Ectodermal cell (in vitro differentiated cells): Measurements from ENCODE around the gene TMEM72. TPM values are rescaled to one million over a fixed set of nuclear protein-coding genes. Genes with fewer than 3 reads are reported as not detected.
"Not testable (repeated sequence)": the region's sequence is repeated elsewhere in the genome, so short reads cannot be mapped to it uniquely, and the experiment has no call there.

Source experiments
- H3K27ac ChIP-seq: 2 replicates; pipeline ENCODE4 v1.7.0; 2013; ENCODE audit warnings: mild to moderate bottlenecking, low read depth, low read length; ENCODE audit not compliant: insufficient read depth, poor library complexity, severe bottlenecking
- H3K27me3 ChIP-seq: 2 replicates; pipeline ENCODE4 v1.7.0; 2013; ENCODE audit warnings: mild to moderate bottlenecking, low read length; ENCODE audit not compliant: insufficient read depth, control insufficient read depth, poor library complexity, severe bottlenecking
- H3K36me3 ChIP-seq: one replicate; pipeline ENCODE4 v1.7.0; 2013; ENCODE audit warnings: low read length; ENCODE audit not compliant: control insufficient read depth, insufficient read depth
- H3K4me1 ChIP-seq: one replicate; pipeline ENCODE4 v1.7.0; 2013; ENCODE audit warnings: low read length; ENCODE audit not compliant: control insufficient read depth, insufficient read depth
- H3K4me3 ChIP-seq: 2 replicates; pipeline ENCODE4 v1.7.0; 2013; ENCODE audit warnings: low read depth, low read length, control low read depth; ENCODE audit not compliant: insufficient read depth
- H3K9me3 ChIP-seq: 2 replicates; pipeline ENCODE4 v1.7.0; 2013; ENCODE audit warnings: mild to moderate bottlenecking, low read length, moderate library complexity; ENCODE audit not compliant: control insufficient read depth
- WGBS, 2 experiments: methylation state at CpG; one replicate each; pipeline ENCODE4 v1.1.7; 2013; ENCODE audit warnings: missing lambda C conversion rate in 2 of 2; 5-methylcytosine and 5-hydroxymethylcytosine counted together
- polyA plus RNA-seq, 4 experiments: library from polyadenylated mRNA; stranded (reverse); fragments of 50-300 nt; gene quantifications; one replicate each; pipeline ENCODE4 v1.2.3, GENCODE V29; 2013

TMEM72 gene
- 0.54 TPM for polyA plus RNA-seq (2013, experiment 1 of 4)
- 0.18 TPM for polyA plus RNA-seq (2013, experiment 2 of 4)
- polyA plus RNA-seq (2013, experiment 3 of 4), result not detected
- polyA plus RNA-seq (2013, experiment 4 of 4), result 0.08 TPM

- no peak within 1 kb of the TSS for H3K27ac ChIP-seq
- H3K27me3 ChIP-seq, result no peaks in the 10 kb centered on the region
- H3K4me1 ChIP-seq, result peaks cover 38% of the 10 kb centered on the region
- 38% methylated on average over 12 of the region's 12 CpGs for WGBS, 2 experiments
- H3K4me3 ChIP-seq, result no peak within 1 kb of the TSS
- no peaks in the 10 kb centered on the region for H3K36me3 ChIP-seq
- H3K9me3 ChIP-seq, result no peaks in the 10 kb centered on the region
Measured at GRCh38 chr10:44911081-44911540, at the start of gene TMEM72. TMEM72 (plus strand) TSS chr10:44911337; CDS start chr10:44911513, 176 bp downstream.

- no peak overlapping the region for H3K27ac ChIP-seq
- 84 to 89% methylated on average over 12 of the region's 12 CpGs for WGBS, 2 experiments
Measured at GRCh38 chr10:44862006-44862751, 49.0 kb upstream of the TMEM72 start.

GRCh38 chr10:44862924-44863323 is 48.2 kb upstream of the TMEM72 start:
- peaks cover 28% of the 10 kb centered on the region for H3K27me3 ChIP-seq
- H3K36me3 ChIP-seq, result no peaks in the 10 kb centered on the region
- no peak overlapping the region for H3K4me3 ChIP-seq
- no peak overlapping the region for H3K27ac ChIP-seq
- WGBS, 2 experiments, result 95% methylated on average over 4 of the region's 4 CpGs
- no peaks in the 10 kb centered on the region for H3K9me3 ChIP-seq
- no peaks in the 10 kb centered on the region for H3K4me1 ChIP-seq

More at GRCh38 chr10:44862006-44862751, 49.0 kb upstream of the TMEM72 start:
- Histone ChIP-seq H3K36me3 (no peaks in the 10 kb centered on the region), H3K4me1 (no peaks in the 10 kb centered on the region), H3K27me3 (peaks cover 28% of the 10 kb centered on the region), H3K9me3 (no peaks in the 10 kb centered on the region), H3K4me3 (no peak overlapping the region)

GRCh38 chr10:44863344-44864047 is 47.6 kb upstream of the TMEM72 start:
- Histone ChIP-seq H3K9me3 (no peaks in the 10 kb centered on the region), H3K4me3 (no peak overlapping the region), H3K27ac (no peak overlapping the region), H3K36me3 (no peaks in the 10 kb centered on the region), H3K4me1 (no peaks in the 10 kb centered on the region), H3K27me3 (peaks cover 28% of the 10 kb centered on the region)
- 87% methylated on average over 15 of the region's 15 CpGs for WGBS, 2 experiments

- Histone ChIP-seq H3K9me3 (no peaks in the 10 kb centered on the region), H3K27ac (no peak overlapping the region), H3K27me3 (peaks cover 28% of the 10 kb centered on the region), H3K4me3 (no peak overlapping the region), H3K4me1 (no peaks in the 10 kb centered on the region), H3K36me3 (no peaks in the 10 kb centered on the region)
- 90 to 91% methylated on average over 17 of the region's 17 CpGs for WGBS, 2 experiments
Measured at GRCh38 chr10:44864051-44864450, 47.1 kb upstream of the TMEM72 start.

- H3K27ac ChIP-seq, result no peak overlapping the region
- H3K27me3 ChIP-seq, result peaks cover 28% of the 10 kb centered on the region
Measured at GRCh38 chr10:44864637-44865288, 46.4 kb upstream of the TMEM72 start.

GRCh38 chr10:44865289-44865671 is 45.9 kb upstream of the TMEM72 start:
- Histone ChIP-seq H3K9me3 (no peaks in the 10 kb centered on the region), H3K27me3 (peaks cover 28% of the 10 kb centered on the region), H3K27ac (no peak overlapping the region), H3K4me1 (no peaks in the 10 kb centered on the region), H3K4me3 (no peak overlapping the region), H3K36me3 (no peaks in the 10 kb centered on the region)
- 74 to 76% methylated on average over 16 of the region's 16 CpGs for WGBS, 2 experiments

More at GRCh38 chr10:44864637-44865288, 46.4 kb upstream of the TMEM72 start:
- H3K9me3 ChIP-seq, result no peaks in the 10 kb centered on the region
- WGBS, 2 experiments, result 4% methylated on average over 42 of the region's 42 CpGs
- H3K4me1 ChIP-seq, result no peaks in the 10 kb centered on the region
- H3K36me3 ChIP-seq, result no peaks in the 10 kb centered on the region
- peak overlapping the region; percentile 24 for H3K4me3 ChIP-seq

GRCh38 chr10:44866367-44866766 is 44.8 kb upstream of the TMEM72 start:
- not testable (repeated sequence) for H3K27ac ChIP-seq

GRCh38 chr10:44870031-44870430 is 41.1 kb upstream of the TMEM72 start:
- no peak overlapping the region for H3K27ac ChIP-seq
- no peak overlapping the region for H3K4me3 ChIP-seq
- H3K9me3 ChIP-seq, result no peaks in the 10 kb centered on the region
- 87 to 96% methylated on average over 6 of the region's 6 CpGs for WGBS, 2 experiments
- H3K36me3 ChIP-seq, result no peaks in the 10 kb centered on the region
- H3K4me1 ChIP-seq, result no peaks in the 10 kb centered on the region
- H3K27me3 ChIP-seq, result peaks cover 12% of the 10 kb centered on the region

More at GRCh38 chr10:44866367-44866766, 44.8 kb upstream of the TMEM72 start:
- 91 to 95% methylated on average over 2 of the region's 2 CpGs for WGBS, 2 experiments
- not testable (repeated sequence) for H3K9me3 ChIP-seq, H3K4me3 ChIP-seq, H3K36me3 ChIP-seq, H3K4me1 ChIP-seq
- H3K27me3 ChIP-seq, result peaks cover 28% of the 10 kb centered on the region

GRCh38 chr10:44873160-44873559 is 38.0 kb upstream of the TMEM72 start:
- Histone ChIP-seq H3K4me3 (no peak overlapping the region), H3K27me3 (no peaks in the 10 kb centered on the region), H3K4me1 (no peaks in the 10 kb centered on the region), H3K9me3 (no peaks in the 10 kb centered on the region), H3K36me3 (no peaks in the 10 kb centered on the region), H3K27ac (no peak overlapping the region)
- WGBS, 2 experiments, result 87 to 97% methylated on average over 6 of the region's 6 CpGs
